Suppressor macrophage (primary cell): ENCODE data around the gene WIPF2.

Source experiments
- DNase-seq, 4 experiments: peaks; one replicate each; pipeline ENCODE4 v3.0.0-alpha.2; 2020 to 2022
- total RNA-seq, 17 experiments: gene quantifications; one replicate each; lab custom pipeline; 2026; ENCODE audit warnings: mixed read lengths in 6 of 17, inconsistent platforms in 3 of 17; lab: John Stamatoyannopoulos, UW

Gene WIPF2
- total RNA-seq = 27.0 to 73.5 (median 43.2) reads per million in 17 experiments

GRCh38 chr17:40218740-40219593 lies at the start of gene WIPF2:
WIPF2 (plus strand) TSS chr17:40219304; CDS start chr17:40256460, 37,156 bp downstream.
- peak; percentile 96 to 99 (median 98) for DNase-seq

- no peak for DNase-seq
These were observed 48.8 kb upstream of the WIPF2 start for GRCh38 chr17:40170325-40170724.

- no peak for DNase-seq
These were observed 47.4 kb upstream of the WIPF2 start for GRCh38 chr17:40171750-40172149.

DNA sequence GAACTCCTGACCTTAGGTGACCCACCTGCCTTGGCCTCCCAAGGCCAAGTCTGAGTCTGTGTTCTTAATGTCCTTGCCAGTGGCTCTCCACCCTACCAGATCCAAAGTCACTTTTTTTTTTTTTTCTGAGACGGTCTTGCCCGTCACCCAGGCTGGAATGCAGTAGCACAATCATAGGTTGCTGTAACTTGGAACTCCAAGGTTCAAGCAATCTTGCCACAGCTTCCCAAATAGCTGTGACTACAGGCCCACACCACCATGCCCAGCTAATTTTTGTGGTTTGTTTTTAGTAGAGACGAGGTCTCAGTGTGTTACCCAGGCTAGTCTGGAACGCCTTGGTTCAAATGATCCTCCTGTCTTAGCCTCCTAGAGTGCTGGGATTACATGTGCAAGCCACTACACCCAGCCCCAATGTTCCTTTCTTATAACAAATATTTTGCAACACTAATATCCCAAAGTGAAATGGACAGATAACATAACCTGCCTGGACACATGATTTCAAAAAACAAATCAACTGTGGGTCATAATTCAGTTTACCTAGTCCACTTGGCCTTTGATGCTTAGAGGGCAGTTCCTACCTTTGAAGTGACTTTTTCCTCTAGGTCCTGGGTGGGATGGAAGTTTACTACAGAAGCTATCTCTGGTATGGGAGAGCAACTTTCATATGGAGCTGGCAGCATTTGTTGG lies 45.9 kb upstream of the WIPF2 start:
- no peak for DNase-seq

DNA sequence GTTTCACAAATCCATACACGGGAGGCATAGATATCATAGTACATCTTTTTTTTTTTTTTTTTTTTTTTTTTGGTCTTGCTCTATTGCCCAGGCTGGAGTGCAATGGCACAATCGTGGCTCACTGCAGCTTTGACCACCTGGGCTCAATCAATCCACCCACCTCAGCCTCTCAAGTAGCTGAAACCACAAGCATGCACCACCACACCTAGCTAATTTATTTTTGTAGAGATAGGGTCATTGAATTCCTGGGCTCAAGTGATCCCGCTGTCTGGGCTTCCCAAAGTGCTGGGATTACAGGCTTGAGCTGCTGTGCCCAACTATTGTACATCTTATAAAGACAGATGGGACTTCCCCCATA lies 45.3 kb upstream of the WIPF2 start:
- DNase-seq = no peak

DNA sequence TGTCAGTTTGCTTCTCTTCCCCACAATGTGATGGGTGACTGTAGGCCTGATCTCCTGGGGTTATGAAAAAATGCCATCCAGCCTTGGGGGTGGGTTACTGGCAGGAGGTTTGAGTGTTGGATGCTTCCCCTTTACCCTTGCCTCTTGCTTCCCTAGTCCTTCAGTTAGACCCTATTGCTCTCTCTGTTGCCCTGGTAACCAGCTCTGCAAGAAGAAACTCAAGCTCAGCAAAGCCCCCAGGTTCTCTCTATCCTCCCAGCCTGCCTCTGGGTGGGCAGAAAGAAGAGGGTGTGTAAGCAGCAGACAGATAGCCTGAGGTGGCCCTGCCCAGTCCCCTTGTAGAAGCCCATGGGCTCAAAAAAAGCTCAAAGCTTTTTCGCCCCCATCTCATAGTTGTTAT lies 44.6 kb upstream of the WIPF2 start:
- peak in 1 of 4 experiments; percentile 12 for DNase-seq

- DNase-seq = no peak
These were observed 43.0 kb upstream of the WIPF2 start for GRCh38 chr17:40175928-40176753.

GRCh38 chr17:40176754-40177110 lies 42.4 kb upstream of the WIPF2 start:
- DNase-seq = no peak

DNA sequence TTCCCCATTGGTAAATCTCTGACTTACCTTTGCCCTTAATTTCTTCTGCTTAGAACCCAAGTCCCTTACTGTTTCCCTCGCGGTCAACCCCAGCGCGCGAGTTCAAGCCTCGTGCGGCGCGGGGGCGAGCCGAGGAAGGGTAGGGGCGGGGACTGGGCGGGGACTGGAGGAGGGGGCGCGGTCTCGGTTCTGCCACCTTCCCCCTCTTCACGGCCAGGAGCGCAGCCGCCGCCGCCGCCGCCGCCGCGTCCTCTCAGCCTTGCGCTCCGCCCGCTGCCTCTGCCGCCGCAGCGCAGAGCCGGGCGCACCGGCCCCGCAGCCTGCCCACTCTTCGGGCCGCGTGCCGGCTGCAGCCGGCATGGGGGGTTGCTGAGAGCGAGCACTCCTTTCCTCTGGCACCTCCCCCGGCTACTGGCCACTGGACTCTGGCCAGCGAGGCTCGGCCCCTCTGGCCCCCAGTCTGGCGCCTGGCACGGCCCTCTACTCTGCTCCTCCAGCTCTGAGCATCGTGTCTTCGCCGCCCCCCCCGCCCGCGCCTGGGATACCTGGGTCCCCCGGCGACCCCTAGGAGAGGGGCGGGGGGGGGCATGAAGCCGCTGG lies 41.7 kb upstream of the WIPF2 start, which contains the start of gene RAPGEFL1:
Gene RAPGEFL1 (plus strand): TSS at position 196 of the 600 bp plus-strand sequence. CDS start 392 bp downstream, at position 588.
- peak; percentile 86 to 94 (median 90) for DNase-seq

DNA sequence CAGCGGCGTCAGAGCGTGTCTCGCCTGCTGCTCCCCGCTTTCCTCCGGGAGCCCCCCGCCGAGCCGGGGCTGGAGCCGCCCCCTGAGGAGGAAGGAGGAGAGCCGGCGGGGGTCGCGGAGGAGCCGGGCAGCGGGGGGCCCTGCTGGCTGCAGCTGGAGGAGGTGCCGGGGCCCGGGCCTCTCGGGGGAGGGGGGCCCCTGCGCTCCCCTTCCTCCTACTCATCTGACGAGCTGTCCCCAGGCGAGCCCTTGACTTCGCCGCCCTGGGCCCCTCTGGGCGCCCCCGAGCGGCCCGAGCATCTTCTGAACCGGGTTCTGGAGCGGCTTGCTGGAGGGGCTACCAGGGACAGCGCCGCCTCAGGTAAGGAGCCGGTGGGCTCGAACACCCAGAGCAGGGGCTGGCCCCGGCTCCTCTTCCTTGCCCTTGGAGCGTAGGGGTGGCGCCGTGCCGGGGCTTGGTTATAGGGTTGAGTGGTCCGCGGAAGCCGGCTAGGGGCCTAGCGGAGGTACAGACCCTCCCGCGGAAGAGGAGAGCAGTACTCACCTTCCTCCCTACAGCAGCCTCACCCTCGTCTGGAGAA lies 41.0 kb upstream of the WIPF2 start:
- DNase-seq = no peak

DNA sequence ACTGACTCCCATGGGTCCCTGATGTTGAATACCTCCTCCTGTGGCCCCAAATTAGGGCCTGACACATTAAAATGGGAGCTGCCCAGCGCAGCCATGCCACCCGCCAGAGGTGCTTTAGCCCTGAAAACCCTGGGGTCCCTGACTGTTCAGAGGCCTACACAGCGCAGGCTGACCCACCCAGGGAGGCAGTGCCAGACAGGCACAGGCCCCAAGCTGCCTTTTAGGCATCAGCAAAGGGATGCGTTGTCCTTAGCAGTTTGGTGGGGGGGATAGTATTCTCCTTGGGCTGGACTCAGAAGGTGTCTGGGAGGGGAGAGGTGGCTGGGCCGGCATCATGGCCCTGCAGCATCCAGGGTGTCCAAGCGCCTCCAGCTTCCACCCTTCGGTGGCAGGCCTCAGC lies 40.4 kb upstream of the WIPF2 start:
- DNase-seq = no peak

- peak in 3 of 4 experiments; percentile 25 to 46 (median 44) for DNase-seq
These were observed 39.0 kb upstream of the WIPF2 start for GRCh38 chr17:40179923-40180659.

GRCh38 chr17:40180694-40181093 lies 38.4 kb upstream of the WIPF2 start:
- DNase-seq = no peak

GRCh38 chr17:40181205-40181604 lies 37.9 kb upstream of the WIPF2 start:
- no peak for DNase-seq

DNA sequence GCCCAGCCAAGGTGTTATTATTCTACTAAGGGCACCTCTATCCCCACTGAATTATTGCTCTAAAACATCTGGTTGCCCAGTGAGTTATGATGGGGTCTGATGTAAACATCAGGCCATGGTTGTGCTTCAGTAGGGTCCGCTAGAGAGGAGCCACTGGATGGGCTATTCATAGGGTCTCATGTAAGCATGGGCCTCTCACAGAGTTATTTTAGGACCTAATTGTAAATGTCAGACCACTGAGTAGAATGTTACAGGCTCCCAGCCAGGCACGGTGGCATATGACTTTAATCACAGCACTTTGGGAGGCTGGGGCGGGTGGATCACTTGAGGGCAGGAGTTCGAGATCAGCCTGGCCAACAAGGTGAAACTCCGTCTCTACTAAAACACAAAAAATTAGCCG lies 36.5 kb upstream of the WIPF2 start:
- no peak for DNase-seq

DNA sequence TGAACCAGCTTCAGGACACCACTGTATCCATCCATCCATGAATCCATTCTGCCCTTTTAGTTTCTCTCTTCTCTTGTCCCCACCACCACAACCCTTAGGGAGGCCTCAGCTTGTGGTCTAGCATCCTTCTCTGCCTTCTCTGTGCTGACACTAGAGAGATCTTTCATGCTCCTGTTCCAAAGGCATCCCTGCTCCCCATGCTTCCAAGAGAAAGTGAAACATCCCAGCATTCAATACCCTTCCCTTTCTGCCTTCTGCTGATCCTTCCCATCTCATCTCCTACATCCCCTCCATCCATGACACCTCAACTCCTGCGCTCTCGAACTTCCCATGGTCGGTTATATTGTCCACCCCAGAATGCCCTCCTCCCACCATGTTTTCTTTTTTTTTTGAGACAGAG lies 31.9 kb upstream of the WIPF2 start:
- no peak for DNase-seq

GRCh38 chr17:40188694-40189093 lies 30.4 kb upstream of the WIPF2 start:
- DNase-seq = no peak

GRCh38 chr17:40190197-40191021 lies 28.7 kb upstream of the WIPF2 start:
- DNase-seq = peak in 1 of 4 experiments; percentile 23

GRCh38 chr17:40191237-40192208 lies 27.6 kb upstream of the WIPF2 start:
- peak; percentile 52 to 82 (median 71) for DNase-seq
